ENCODE measurements around the gene FDX1. TPM values are rescaled to one million over a fixed set of nuclear protein-coding genes. Genes with fewer than 3 reads are reported as not detected.
"Not testable (repeated sequence)": the region's sequence is repeated elsewhere in the genome, so short reads cannot be mapped to it uniquely, and the experiment has no call there.

The FDX1 gene, protein sequence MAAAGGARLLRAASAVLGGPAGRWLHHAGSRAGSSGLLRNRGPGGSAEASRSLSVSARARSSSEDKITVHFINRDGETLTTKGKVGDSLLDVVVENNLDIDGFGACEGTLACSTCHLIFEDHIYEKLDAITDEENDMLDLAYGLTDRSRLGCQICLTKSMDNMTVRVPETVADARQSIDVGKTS
- total RNA-seq = 15.8 TPM

DNA sequence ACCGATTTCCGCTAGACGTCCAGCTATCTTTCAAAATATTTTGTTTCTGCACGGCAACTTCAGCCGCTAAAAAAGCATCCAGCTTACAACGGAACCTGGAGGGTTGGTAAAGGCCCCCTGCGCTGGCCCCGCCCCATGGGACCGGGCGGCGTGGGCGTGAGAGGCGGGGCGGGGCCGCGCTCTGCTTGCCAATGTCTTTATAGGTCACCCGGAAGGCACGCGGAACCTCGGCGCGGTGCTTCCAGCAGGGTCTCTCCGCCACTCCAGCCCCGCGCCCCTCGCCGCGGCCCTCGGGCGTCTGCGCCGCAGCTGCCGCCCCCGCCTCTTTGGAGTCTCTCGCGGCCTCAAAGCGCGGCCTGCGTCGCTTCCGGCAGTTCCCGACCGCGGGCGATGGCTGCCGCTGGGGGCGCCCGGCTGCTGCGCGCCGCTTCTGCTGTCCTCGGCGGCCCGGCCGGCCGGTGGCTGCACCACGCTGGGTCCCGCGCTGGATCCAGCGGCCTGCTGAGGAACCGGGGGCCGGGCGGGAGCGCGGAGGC lies at the start of gene FDX1:
FDX1 (plus strand) TSS at position 218 of the 536 bp plus-strand sequence; CDS start at position 391, 173 bp downstream.
- DNase-seq = peak; percentile 85

DNA sequence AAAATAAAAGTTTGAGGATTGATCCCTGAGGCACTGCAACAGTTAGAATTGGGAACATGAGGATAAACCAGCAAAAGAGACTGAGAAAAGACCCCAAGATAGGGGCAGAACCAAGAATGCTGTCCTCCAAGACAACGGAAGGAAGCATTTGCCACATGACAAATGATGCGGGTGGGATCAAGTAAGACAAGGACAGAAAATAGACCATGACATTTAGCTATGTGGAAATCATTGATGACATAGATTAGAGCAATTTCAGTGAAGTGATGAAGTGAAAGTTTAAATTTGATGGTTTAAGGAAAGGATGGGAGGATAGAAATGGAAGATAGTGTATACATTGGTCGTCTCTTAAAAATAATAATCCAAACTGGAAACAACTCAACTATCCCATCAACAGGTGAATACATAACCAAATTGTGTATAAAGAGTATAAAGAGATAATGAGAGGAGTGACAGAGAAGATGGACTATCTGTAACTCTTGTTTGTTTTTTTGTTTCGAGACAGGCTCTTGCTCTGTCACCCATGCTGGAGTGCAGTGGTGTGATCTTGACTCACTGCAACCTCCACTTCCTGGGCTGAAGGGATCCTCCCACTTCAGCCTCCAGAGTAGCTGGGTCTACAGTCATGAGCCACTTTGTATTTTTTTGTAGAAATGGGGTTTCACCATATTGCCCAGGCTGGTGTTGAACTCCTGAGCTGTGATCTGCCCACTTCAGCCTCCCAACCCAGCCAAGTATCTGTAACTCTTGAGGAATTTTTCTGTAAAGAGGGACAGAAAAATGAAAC lies 48.7 kb upstream of the FDX1 start:
- no peak for DNase-seq

DNA sequence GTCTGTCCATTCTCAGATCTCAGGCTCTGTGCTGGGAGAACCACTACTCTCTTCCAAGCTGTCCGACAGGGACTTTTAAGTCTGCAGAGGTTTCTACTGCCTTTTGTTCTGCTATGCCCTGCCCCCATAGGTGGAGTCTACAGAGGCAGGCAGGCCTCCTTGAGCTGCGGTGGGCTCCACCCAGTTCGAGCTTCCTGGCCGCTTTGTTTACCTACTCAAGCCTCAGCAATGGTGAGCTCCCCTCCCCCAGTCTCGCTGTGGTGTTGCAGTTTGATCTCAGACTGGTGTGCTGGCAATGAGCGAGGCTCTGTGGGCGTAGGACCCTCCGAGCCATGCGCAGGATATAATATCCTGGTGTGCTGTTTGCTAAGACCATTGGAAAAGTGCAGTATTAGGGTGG lies 41.5 kb upstream of the FDX1 start:
- not testable (repeated sequence) for DNase-seq

DNA sequence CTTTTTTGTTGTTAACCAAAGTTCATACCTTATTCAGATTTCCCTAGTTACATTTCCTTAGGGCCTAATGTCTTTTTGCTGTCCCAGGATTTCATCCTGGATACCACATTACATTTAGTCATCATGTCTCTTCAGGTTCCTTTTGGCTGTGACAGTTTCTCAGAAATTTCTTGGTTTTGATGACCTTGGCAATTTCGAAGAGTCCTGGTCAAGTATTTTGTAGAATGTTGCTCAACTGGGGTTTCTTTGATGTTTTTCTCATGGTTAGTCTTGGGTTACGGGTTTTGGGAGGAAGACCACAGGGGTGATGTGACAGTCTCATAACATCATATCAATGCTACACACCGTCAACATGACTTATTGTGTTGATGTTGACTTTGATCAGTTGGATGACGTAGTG lies 39.8 kb upstream of the FDX1 start:
- DNase-seq = no peak

DNA sequence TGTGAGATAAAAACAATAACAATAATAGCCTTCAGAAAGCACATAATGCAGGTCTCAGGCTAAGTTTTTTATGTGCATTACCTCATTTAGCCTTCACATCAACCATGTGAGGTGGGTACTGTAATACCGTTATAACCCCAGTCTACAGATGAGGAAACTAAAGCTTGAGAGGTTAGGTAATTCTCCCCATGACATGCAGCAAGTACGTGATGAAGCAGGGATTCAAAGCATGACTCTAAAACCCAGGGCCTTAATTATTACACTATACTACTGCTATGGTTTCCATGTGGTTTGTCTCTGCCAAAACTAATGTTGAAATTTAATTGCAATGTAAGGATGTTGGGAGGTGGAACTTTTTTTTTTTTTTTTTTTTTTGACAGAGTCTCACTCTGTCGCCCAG lies 37.7 kb upstream of the FDX1 start:
- DNase-seq = no peak

DNA sequence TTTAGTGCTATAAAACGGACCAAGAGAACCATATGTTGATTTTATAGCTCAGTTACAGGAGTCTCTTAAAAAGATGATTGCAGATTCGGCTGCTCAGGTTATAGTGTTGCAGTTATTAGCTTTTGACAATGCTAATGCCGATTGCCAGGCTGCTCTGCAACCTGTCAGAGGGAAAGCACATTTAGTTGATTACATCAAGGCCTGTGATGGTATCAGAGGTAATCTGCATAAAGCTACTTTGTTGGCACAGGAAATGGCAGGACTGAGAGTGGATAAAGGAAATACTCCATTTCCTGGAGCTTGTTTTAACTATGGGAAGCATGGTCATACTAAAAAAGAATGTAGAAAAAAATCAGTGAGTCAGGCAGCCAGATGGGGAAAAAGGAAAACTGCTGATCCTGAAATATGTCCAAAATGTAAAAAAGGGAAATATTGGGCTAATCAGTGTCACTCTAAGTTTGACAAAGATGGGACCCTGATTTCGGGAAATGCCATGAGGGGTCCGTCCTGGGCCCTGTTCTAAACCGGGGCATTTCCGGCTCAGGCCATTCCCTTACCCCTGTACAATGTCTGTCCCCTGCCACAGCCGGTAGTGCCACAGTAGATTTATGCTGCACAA lies 32.0 kb upstream of the FDX1 start:
- DNase-seq = not testable (repeated sequence)

DNA sequence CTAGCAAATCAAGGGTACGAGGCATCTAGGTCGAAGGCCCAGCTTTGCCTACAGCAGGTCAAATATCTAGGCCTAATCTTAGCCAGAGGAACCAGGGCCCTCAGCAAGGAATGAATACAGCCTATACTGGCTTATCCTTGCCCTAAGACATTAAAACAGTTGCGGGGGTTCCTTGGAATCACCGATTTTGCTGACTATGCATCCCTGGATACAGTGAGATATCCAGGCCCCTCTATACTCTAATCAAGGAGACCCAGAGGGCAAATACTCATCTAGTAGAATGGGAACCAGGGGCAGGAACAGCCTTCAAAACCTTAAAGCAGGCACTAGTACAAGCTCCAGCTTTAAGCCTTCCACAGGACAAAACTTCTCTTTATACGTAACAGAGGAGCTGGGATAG lies 26.2 kb upstream of the FDX1 start:
- DNase-seq = not testable (repeated sequence)

DNA sequence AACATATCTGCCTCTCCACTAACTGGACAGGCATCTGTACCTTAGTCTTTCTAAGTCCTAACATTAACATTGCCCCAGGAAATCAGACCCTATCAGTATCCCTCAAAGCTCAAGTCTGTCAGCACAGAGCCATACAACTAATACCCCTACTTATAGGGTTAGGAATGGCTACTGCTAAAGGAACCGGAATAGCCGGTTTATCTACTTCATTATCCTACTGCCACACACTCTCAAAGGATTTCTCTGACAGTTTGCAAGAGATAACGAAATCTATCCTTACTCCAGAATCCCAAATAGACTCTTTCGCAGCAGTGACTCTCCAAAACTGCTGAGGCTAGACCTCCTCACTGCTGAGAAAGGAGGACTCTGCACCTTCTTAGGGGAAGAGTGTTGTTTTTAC lies 24.1 kb upstream of the FDX1 start:
- not testable (repeated sequence) for DNase-seq

DNA sequence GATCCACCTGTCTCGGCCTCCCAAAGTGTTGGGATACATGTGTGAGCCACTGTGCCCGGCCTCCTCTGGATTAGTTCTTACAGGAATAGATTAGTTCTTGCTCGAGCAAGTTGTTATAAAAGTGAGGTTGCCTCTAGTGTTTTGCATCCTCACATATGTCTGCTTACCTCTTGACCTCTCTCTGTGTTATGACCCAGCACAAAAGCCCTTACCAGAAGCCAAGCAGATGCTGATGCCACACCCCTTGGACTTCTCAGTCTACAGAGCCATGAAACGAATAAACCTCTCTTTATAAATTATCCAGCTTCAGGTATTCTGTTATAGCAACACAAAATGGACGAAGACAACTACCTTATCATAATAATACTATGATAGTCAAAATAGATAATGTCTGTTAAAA lies 22.4 kb upstream of the FDX1 start:
- no peak for DNase-seq

DNA sequence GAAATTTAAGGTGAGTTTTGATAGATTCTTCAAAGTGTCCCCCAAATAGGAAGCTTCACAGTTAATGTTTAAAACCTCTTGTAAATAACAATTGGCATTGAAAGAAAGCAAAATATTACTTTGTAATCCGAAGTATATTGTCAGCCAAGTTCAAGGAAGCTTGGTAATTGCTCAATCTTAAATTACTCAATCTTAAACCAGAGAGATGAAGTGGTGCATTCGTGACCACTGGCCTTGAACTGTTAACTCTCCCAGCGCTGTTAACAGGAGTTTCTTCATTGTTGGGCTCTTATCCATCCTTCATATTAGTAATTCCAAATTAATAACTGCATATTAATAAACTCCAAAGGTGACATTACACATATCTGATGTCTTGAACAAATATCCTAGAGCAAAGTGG lies 20.6 kb upstream of the FDX1 start:
- no peak for DNase-seq

DNA sequence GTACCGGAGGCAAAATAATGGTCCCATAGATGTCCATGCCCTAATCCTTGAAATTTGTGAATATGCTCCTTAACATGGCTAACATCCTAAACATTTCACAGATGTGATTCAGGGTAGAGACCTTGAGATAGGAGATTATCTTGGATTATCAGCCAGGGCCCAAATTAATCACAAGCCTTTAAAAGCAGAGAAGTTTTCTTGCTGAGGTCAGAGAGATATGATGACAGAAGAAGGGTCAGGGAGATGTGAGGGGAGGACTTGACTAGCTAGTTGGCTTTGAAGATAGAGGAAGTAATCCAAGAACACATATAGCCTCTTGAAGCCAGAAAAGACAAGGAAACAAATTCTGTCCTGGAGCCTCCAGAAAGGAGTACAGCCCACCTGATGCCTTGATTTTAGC lies 19.1 kb upstream of the FDX1 start:
- no peak for DNase-seq

DNA sequence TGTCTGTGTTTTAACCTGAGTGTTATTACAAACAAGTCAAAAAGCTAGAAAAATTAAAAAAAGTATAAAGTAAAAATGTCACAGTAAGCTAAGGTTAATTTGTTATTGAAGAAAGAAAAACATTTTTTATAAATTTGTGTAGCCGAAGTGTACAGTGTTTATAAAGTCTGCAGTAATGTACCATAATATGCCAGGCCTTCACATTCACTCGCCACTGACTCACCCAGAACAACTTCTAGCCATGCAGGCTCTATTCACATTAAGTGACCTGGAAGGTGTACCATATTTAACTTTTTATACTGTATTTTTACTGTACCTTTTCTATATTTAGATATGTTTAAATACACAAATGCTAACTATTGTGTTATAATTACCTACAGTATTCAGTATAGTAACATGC lies 14.7 kb upstream of the FDX1 start:
- no peak for DNase-seq

DNA sequence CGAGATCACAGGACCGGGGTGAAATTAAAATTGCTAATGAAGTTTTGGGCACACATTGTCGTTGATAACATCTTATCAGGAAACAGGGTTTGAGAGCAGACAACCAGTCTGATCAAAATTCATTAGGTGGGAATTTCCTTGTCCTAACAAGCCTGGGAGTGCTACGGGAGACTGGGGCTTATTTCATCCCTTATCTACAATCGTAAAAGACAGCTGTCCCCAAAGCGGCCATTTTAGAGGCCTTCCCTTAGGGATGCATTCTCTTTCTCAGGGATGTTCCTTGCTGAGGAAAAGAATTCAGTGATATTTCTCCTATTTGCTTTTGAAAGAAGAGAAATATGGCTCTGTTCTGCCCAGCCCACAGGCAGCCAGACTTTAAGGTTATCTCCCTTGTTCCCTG lies 8.1 kb upstream of the FDX1 start:
- DNase-seq = not testable (repeated sequence)

DNA sequence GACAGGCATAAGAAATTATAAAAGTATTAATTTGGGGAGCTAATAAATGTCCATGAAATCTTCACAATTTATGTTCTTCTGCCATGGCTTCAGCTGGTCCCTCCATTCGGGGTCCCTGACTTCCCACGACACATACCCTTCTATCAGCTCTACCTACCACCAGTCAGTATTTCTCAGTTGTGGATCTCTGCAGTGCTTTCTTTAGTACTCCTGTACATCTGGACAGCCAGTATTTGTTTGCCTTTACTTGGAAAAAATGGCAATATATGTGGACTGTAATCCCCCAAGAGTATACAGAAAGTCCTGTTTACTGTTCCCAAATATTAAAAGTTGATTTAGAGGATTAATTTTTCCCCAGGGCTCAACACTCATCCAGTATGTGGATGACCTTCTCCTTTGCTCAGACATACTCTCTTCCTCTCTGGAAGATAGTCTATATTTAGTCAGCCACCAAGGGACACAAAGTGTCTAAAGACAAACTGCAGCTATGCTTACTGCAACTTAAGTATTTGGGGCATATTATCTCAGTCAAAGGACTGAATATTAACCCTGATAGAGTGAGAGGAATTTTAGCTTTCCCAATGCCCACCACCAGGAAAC lies 7.3 kb upstream of the FDX1 start:
- DNase-seq = no peak

DNA sequence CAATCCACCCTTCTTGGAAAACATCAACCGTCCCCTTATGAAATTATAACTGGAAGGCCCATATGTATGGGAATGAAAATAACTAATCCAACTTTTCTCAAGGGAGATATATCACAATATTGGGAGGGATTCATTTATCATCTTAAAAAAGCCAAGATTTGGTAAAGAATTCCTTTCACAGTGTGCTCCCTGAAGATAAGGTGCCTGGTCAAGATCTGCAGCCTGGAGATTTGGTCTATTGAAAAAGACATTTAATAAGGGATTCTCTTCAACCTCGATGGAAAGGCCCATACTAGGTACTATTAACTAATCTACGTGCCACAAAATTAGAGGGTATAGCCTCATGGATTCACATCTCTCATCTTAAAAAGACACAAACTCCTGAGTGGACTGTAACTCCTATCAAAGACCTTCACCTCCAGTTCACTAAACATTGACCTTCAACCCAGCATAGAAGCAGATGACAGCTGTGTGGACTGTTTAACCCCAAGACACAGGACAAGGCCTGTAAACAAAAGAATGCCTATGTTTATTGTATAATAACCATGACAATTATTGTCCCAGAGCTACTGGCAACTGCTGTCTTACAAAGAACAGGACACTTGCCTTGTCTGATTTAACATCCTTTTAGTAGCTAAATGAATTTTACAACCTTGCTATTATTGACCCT lies 4.8 kb upstream of the FDX1 start:
- no peak for DNase-seq

DNA sequence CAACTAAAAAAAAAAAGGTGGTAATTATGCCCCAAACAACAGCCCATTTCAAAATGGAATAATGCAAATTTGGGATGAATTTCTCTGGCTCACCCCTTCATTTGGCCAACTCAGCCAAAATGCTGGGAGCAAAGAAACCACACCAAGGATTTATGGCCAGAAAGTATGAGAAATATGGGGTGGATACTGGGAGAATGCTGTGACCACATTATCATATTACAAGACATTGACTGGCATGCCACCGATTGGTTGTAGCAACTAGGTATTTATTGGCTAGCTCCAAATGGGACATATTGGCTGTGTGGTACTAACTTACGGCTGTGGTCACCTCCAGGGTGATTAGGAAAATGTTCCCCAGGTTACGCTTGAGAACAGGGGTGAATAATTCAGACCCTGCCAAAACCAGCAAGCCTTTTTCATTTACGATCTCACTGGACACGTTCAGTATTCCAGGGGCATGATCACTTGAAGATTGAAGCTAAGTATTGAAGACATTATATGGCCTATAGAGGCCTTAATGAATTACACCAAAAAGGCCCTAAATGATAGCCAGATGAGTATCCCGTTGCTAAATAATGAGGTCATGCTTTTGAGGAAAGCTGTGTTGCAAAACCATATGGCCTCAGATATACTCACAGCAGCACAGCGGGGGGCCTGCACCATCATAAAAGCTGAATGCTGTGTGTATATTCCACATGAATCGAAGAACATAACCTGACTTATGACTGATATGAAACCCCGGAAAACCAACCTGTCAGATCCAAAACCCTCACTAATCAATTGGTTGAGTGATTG lies 3.8 kb upstream of the FDX1 start:
- DNase-seq = no peak

DNA sequence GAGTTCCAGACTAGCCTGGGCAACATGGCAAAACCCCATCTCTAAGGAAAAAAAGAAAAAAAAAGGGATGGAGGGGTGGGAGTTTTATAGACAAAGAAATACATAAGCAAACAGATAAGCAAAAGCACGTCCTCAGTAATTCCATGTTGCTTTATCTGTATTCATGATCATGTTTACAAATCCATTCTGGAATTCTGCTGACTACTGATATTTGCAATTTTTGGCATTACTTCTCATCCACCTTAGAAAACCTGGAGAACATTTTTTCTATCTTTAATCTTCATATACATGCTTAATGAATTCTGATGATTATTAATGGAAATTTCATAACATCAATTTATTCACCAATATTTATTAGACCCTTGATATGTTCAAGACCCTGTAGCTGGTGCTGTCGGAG lies 1.7 kb upstream of the FDX1 start:
- DNase-seq = no peak

DNA sequence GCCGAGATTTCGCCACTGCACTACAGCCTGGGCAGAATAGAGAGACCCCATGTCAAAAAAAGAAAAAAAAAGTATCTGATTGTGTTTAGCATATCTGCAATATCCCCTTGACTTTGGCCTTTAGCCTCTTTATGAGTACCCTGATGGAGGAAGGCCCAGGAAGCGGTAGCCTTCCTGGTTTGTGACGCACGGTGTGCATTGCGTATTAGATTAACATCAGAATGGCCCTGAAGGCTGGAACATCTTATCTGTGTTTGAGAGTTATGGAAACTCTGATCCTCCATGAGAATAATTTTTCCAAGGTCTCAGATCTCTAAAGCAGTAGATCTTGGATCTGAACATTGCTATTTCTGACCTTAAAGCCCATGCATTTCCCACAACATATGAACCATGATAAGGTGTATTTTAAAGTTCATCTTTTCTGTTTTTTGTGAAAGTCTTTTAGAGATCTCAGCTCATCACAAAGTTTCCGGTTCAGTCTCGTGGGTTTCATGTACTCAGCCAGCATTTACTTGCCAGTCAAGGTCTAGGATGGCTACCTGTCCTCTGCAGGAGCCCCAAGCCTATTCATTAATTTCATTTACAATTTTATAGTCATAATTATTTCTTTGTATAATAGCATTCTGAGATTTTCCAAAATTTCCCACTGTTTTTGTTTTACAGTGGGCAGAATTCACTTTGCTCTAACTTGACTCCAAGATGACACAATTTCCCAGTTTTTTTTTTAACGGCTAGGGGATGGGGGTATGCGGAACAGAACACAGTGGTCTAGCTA lies 605 bp upstream of the FDX1 start:
- no peak for DNase-seq

DNA sequence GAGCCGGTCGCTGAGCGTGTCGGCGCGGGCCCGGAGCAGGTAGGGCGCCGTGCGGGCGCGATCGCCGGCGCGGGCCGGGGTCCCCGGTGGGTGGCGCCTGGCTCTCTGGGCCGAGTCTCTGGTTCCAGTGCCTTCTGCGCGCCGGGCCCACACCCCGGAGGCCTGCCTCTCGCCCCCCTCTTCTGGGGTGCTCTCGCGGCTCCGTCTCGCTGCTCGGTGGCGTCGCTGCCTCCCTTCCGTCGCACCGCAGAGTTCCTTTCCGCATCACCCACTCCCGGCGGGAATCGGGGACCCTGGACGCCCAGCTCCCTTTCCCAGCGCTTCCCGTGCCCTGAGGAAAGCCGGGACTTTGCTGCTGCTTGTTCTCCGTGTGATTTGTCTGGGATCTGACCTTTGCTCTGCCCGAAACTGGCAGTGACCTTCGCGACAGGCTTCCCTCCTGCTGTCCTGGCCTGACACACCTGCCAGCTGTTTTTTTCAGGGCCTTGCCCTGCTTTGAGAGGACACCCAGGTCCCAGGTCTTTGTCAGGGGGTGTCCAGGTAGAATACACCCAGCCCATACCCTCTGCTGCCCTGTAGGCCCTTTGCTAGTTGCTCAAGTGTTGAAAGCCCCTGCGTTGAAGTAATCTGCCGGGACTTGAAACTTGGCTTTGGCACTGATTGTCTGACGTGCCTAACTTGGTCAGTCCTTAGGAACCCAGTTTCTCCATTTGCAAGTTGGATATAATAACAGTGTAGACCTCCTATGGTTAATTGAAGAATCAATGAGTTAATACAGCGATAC lies 711 bp downstream of the FDX1 start:
- peak; percentile 37 for DNase-seq

All from occipital lobe (tissue), 2 donors.